SHP77 treated with DMSO at 0.1 percent for 48 hours (cell line): Measurements from ENCODE around the gene ENO3.

Source experiments
- DNase-seq: peaks from one replicate; lab custom pipeline; 2025; lab: John Stamatoyannopoulos, UW

Gene ENO3

DNA sequence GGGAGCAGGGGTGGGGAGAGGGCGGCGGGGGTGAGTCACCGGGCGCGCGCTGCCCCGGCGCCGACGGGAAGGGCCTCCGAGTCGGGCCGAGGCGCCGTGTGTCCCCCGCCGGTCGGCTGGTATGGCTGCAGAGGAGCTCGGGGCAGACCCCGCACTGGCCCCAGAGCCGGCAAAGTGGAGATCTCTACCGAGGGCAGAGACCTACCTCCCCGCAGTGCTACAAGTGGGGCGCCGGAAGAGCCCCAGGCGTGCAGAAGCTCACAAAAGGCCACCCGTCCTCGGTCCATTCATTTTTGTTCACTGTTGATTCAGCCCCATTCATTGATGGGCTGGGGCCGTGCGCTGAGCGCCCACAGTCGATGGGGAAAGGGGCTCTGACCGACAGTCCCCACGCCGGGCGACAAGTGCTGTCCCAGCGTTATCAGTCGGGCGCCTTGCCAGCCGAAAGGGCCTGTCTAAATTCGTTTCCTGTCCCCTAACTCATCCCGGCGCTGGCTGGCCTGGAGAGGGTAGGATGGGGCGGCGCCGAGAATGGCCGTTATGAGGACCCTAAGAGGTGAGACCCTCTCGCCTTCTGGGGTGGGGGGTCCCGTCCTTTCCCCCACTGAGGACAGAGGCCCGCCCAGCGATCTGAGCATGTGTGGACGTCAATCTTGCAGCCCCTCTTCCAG lies 709 bp upstream of the ENO3 start:
- peak; percentile 36 for DNase-seq

DNA sequence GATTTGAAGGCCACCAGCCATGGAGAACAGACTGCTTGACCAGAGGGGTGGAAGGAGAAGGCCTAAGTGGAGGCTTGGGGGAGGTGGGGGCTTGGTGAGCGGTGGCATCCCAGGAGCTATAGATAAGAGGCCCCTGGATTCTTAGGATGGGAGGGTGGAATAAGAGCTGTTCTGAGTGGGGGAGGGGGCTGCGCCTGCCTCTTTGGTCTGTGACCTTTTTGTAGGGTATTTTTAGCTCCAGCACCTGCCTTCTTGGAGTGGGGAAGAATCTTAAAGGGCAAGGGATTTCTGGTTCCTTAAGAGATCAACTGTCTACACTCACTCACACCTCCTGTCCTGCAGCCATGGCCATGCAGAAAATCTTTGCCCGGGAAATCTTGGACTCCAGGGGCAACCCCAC lies 567 bp downstream of the ENO3 start:
- DNase-seq, result peak; percentile 14

DNA sequence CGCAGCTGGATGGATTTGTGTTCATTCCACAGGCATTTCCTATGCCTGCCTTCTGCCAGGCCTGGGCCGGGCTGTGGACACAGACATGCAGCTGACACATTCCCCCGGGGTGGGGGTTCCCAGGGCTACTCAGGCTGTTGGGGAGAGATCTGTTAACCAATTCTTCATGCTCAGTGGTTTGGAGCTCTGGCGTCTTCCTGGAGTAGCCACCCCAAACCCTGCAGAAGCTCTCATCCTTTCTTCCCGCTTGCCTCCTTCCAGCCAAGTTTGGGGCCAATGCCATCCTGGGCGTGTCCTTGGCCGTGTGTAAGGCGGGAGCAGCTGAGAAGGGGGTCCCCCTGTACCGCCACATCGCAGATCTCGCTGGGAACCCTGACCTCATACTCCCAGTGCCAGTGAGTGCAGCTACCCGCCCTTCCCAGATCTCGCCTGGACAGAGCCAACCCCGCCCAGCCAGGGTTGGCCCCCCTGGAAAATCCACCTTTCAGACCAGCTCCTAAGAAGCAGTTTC lies 2.6 kb downstream of the ENO3 start:
- DNase-seq, result no peak

DNA sequence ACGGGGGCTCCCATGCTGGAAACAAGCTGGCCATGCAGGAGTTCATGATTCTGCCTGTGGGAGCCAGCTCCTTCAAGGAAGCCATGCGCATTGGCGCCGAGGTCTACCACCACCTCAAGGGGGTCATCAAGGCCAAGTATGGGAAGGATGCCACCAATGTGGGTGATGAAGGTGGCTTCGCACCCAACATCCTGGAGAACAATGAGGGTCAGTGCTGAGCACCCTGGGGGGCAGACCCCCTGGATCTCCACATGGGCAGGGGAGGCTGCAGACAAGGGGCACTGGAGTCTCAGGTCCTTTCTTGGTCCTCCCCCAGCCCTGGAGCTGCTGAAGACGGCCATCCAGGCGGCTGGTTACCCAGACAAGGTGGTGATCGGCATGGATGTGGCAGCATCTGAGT lies 4.2 kb downstream of the ENO3 start:
- DNase-seq, result no peak

DNA sequence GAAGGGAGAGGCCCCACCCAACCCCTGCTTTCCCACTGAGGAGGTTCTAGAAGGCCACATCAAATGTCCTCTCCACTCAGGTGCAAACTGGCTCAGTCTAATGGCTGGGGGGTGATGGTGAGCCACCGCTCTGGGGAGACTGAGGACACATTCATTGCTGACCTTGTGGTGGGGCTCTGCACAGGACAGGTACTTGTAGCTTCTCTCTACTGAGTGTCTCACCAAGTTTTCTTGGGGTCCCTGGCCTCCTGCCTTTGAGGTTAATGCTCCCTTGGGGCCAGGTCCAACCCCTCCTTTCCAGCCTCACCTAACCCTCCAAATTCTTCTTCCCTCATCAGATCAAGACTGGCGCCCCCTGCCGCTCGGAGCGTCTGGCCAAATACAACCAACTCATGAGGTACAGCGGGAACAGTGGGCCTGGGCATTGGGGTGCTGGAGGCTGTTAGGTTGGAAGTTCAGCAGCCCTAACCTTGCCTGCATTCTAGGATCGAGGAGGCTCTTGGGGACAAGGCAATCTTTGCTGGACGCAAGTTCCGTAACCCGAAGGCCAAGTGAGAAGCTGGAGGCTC lies 5.7 kb downstream of the ENO3 start:
- DNase-seq, result no peak

DNA sequence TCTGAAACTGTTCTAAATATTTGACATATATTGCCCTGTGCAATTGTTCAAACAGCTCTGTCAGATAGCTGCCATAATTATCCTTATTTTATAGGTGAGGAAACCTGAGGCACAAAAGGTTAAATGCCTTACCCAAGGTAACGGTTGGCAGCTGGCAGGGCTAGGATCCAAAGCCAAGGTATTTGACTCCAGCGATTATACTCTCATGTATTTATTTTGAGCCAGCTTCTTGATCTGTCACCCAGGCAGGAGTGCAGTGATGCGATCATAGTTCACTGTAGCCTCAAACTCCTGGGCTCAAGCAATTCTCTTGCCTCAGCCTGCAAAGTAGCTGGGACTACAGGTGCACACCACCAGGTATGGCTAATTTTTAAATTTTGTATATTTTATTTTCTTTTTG lies 7.2 kb downstream of the ENO3 start:
- no peak for DNase-seq

DNA sequence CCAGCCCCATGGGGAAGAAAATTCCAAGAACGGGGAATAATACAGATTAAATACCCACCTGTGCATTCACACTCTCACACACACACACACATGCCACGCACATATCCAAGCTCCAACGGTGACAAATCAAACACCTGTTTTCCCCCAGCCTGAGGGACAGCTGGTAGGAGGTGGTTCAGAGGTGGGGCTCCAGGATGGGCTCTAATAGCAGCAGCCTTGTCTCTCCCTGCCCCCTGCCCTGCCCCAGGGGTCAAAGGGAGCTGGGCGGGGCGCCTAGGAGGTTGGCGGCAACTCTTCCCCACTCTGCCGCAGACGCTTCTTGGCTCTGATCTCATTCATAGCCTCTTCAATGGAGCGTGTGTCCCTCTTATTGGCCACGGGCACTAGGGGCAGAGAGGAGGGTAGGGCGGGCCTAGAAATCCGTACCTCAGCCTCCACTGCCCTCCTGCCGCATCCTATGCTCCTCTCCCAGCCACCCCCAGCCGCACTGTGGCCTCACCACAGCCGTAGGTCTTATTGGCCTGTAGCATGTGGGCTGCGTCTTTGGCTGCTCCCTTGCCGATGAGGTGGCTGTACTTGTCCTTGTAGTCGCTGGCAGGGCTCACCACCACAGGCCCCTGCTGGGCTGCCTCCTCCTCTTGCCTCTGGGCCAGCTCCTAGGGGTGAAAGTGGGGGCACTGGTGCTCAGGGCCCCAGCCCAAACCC lies 8.5 kb downstream of the ENO3 start:
- DNase-seq, result no peak

DNA sequence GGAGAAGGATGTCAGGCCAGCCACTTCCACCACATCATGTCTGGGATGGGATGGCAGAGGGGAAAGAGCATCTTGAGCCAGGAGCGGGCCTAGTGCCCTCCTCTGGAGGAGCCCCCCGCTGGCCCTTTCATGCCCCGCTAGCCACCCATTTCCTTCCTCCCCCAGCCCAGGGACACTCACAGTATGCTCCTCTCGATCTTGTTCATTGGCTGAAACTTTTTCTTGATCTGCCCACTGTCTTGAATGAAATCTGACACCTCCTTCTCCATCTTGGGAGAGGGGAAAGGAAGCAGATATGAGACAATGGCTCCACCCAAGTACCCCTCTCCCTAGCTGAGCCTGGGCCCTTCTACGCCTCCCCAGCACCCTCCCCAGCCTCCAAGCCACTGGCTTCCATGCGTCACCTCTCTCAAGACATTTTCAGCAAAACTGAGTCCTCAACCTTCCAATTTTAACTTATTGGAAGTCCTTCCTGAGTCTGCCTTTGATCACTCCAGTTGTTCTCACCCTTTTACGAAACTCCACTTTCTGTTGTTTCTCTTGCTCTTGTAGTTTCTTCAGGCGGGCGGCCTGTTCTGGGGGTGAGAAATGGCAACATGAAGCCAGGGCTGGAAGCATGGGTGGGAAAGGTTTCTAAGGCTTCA lies 9.5 kb downstream of the ENO3 start:
- DNase-seq, result no peak

DNA sequence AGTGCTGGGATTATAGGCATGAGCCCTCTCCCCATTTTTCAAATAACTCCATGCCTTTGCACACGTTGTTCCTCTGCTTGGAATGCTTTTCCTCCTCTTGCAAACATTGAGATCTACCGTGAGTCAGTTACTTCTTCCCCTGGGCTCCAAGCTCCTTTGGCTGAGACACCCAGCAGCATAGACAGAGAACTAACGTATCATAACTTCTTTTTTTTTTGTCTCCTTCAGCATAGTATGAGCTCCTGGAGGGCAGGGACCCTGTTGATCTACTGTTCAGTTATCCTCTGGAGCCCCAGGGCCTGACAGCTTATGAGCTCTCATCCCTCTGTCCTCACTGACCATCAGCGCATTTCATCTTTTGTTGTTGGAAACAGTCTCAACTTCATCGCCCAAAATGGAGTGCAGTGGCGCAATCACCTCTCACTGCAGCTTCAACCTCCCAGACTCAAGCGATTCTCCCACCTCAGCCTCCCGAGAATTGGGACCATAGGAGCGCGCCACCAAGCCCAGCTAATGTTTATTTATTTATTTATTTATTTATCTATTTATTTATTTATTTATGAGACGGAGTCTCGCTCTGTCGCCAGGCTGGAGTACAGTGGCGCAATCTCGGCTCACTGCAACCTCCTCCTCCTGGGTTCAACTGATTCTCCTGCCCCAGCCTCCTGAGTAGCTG lies 14.5 kb downstream of the ENO3 start:
- DNase-seq, result no peak

DNA sequence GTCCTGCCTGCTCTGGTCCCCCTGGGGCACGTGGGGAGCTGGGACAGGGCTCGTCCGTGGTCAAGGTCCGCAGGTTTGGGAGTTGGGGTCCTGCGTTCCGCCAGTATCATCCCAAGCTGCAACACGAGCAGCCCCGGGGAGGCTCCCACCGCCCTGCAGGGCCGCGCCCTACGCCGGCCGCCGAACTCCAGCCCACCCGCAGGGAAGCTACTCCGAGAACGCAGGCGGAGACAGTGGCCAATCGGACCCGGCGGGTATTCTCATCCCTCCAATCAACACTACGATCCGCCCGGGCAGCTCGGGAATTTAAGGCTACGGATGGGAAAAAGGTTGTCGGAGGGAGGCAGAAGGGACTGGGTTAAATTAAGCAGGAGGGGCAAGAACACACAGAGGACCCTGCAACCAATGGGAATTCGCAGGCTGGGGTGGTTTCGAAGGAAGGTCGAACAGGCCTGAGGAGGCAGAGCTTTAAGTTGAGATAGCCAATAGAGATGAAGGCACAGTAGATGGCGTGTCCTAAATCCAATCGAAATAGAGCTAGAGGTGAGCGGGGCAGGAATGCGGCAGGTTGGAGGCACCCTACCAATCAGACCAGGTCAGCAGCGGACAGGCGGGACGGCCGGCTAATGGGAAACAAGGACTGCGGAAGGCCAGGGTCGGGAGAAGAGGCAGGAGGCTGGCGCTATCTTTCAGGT lies 16.1 kb downstream of the ENO3 start:
- DNase-seq, result peak; percentile 100

DNA sequence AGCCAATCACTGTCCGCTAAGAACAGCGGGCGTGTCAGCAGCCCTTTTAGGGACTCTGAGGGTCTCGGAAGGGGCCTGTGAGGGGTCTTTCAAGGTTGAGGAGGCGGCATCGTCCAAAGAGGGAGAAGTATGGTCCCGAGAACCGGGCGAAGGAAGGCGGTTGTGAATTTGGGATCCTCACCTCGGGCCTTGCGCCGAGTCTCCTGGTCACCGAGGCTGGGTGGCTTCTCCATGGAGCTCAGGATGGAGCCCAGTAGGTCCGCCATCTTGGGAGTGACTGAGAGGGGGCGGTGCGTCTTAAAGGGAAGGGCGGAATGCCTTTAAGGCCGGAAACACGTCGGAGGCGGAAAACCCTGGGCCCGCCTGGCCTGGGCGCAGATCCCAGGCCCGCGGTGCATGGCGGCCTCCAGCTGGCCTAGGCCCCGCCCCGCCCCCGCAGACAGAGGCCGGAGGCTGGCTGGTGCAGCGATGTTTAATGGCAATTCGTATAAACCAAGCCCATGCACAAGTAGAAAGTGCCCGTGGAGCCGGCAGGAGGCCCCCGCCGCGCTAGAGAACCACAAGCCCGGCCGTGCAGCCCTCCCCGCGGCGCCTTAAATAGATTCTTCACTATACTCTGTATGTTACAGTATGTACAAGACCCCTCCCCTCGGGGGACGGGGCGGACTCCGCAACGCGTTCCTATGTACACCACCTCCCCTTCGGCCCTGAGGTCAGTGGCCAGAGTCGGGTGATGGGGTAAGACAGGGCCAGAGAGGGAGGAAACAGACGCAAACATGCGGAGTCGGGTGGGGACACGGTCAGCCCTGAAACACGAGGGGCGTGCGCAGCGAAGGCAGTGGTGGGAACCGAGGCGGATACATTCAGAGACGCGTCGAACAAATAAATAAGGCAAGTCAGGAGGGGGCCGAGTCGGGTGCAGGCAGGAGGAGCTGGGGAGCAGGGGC lies 16.9 kb downstream of the ENO3 start, which contains the start of gene SPAG7:
TSS of gene SPAG7 (minus strand) at position 279 of the 947 bp plus-strand sequence. CDS start at position 266, 13 bp downstream.
- DNase-seq, result peak; percentile 97

DNA sequence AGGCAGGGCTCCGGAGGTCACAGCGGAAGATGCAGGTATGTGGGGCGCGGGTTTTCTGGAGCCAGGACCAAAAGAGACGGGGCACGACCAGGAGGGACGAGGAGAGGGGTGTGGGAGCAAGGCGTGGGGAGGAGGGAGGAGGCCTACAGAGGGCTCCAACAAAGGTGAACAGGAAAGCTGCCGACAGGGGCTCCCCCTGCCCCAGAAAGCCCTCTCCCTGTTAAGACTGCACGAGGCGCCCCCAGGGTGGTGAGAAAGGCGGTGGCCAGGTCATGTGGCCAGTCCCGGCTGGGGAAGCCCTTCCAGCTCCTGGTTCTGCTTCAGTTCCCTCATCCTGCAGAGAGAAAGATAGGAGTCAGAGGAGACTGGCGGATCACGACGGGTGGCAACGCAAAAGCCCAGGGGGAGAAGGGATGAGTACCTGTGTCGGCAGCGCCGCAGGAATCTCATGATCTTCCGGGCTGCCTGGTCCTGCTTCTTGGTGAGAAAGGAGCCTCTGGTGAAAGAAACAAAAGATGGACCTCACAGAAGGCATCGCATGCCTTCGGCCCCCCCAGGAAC lies 17.6 kb downstream of the ENO3 start:
- no peak for DNase-seq

DNA sequence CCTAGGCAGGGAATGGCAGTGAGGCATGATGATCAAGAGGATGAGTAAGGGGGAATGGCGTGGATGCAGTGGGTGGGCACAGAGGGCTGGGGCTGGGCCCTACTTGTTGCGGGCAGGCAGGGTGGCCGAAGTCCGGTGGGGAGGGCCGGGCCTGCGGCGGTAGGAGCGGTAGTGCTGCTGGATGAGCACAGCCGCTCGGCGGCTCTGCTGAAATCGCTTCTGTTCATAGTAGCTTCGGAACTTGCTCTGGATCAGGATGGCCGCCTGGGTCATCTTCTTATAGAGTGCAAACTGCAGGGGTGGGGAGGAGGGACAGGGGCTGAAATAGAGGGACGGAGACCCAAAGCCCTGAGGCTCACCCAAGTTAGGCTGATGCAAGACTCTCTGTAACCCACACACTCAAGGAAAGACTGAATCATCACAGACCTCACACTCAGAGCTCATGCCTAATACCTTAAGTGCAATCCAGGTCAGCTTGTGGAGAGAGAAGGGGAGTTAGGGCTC lies 18.2 kb downstream of the ENO3 start:
- DNase-seq, result no peak

DNA sequence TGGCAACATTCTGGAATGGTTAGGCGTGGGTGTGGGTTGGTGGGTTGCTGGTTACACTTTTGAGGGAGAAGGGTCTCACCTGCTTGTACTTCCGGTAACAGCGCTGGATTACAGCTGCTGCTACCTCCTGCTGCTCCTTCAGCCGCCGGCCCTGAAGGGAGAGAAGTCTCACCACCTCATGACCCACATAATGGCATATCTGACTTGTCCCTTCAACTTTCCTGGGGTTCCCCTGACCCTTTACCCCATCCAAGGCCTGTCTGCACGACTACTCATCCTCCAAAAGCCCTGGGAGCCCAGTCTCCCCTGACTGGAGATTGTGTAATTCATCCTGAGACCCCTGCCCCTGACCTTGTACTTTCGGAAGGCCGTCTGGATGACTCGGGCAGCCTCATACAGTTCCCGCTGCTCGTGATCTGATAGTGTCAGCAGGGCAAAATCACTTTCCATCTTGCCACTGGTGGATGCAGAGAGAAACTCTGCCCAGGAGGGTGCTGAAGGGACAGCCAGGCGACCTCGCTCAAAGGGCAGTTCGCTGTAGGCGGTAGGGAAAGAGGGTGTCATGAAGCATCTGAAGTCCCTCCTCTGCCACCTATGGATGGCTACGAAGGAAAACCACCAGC lies 18.7 kb downstream of the ENO3 start:
- DNase-seq, result no peak

DNA sequence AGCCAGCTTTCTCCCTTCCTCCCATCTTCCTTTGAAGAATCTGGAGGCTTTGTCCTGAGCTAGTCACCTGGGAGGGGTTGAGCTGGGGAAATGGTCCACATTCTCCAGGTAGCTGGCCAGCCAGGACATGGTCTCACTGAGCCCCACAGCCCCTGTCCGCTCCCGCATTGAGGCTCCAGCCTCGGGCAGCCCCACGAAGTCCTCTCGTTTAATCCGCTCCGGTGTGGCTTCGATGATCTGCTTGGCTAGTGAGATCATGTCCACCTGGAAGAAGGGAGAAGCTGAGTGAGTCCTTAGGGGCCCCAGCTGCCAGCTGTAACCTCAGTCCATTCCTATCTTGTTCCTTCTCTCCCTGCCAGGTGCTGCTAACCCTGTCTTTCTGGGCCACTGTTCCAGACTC lies 19.4 kb downstream of the ENO3 start:
- DNase-seq, result no peak

DNA sequence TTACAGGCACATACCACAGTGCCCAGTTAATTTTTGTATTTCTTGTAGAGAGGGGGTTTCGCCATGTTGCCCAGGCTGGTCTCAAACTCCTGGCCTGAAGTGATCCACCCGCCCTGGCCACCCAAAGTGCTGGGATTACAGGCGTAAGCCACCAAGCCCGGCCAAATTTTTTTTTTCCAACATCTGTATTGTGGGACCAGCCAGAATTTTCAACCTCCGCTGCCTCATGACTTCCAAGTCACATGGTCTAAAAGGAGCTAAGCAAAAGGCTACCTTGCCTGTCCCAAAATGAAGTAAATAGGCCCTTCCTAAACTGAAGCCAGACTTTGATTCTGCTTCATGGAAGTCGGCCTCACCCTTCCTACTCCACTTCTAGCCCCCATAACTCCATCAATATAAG lies 20.9 kb downstream of the ENO3 start:
- no peak for DNase-seq

DNA sequence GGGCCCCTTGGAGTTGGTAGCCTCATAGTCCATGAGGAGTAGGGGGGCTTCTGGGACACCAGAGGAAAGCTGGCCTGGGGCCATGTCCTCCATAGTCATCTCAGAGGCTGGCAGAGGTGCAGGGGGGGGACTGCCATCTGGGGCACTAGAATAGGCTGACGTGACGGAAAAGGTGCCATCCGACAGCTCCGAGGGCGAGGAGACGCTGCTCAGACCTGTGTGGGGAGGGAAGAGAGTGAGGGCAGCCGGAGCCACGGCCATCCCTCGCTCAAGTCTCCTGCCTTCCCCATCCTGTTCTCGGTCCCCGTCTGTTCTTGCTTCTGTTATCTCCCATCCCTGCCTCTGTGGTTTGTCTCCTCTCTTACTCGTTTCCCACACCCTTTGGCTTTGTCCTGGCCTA lies 21.4 kb downstream of the ENO3 start:
- no peak for DNase-seq

DNA sequence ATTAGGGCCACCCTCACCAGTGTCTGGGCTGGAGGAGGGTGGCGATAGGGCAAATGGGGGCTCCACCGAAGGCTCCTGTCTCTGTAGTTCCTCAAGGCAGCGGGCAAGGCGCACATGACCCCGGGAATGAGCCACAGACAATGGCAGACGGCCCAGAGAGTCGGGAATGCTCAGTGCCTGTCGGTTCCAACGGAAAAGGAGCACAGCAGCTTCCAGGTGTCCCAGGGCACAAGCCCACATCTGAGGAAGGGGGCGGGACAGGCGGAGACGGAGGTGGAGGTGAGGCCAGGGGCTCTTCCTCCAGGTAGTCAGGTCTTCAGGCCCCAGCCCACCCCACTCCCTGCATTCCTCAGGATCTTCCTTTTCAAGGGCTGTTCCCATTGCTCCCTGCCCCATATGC lies 21.8 kb downstream of the ENO3 start:
- DNase-seq, result no peak
